Measurements from ENCODE around the gene TBC1D17. TPM values are rescaled to one million over a fixed set of nuclear protein-coding genes. Genes with fewer than 3 reads are reported as not detected.

TBC1D17 gene
- total and polyA plus RNA-seq, 2 of the 13 experiments (the other 11 are each of a cell fraction or from before 2014, with no cell fraction given), result 9.7 to 16.9 TPM

DNA sequence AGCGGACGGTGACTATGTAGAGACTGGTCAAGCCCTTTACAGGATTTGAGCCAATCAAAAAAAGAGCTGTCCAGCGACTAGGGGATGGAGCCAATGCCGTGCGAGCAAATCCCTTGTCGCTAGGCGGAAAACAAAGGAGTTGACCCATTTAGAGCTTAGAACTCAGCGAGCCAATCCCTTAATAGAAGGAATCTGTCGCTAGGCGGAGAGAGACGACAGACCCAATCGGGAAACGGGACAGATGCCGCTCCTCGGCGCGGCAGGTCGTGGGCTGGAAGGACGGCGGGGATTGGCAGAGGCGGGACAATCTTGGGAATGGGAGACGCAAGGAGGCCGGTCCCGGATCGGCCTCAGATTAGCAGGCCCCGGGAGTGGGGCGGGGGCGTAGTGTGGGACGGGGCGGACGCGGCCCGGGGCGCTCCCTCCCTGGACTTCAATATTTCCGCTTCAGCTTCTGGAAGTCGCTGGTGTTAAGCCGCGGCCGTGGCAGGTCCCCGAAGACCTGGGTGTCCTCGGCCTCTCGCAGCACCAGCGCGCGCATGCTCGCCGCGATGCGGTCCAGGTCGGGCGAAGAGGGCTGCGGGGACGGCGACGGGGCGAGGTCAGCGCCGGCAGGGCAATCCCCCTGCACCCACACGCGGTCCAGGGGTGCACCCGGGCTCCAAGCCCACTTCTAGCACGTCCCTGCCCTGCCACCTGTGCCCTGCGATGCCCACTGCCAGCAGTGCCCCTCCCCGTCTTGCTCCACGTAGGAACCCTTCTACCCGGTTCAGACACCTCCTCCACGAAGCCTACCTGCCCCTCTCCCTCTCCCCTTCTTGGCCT, 7.8 kb upstream of the TBC1D17 start (continued):
- TF ChIP-seq TARDBP (CRISPR knock-in tag; IDR thresholded peaks at IDR 0.05) (no peak), NFKBIZ (CRISPR knock-in tag; IDR thresholded peaks at IDR 0.05) (no peak; the same call in 1 of the 2 replicates), ZFY (CRISPR knock-in tag; IDR thresholded peaks at IDR 0.05) (peak; percentile 91), ZNF260 (CRISPR knock-in tag; IDR thresholded peaks at IDR 0.05; ENCODE audit: borderline replicate concordance, low read depth) (no peak), HOXA5 (CRISPR knock-in tag; IDR thresholded peaks at IDR 0.05) (0 out of 2 replicates have a peak, but pooled peaks have one; percentile 73), ZKSCAN1 (IDR thresholded peaks at IDR 0.05; ENCODE audit: low read length) (no peak), NFIB (CRISPR knock-in tag; IDR thresholded peaks at IDR 0.05; ENCODE audit: borderline replicate concordance) (no peak), ELF3 (CRISPR knock-in tag; IDR thresholded peaks at IDR 0.05) (peak; percentile 51; the same call in 1 of the 2 replicates), NFYB (CRISPR knock-in tag; IDR thresholded peaks at IDR 0.05) (peak; percentile 93), TCF12 (IDR thresholded peaks at IDR 0.05) (no peak), TCF12 (CRISPR knock-in tag; IDR thresholded peaks at IDR 0.05) (peak; percentile 66; the same call in 1 of the 2 replicates), AGO2 (optimal IDR thresholded peaks at IDR 0.05; ENCODE audit: low read depth, low read length) (peak; percentile 87), ONECUT2 (CRISPR knock-in tag; IDR thresholded peaks at IDR 0.05) (no peak), BCL6 (CRISPR knock-in tag; IDR thresholded peaks at IDR 0.05) (no peak), MBNL3 (CRISPR knock-in tag; conservative IDR thresholded peaks at IDR 0.05) (no peak), PHF5A (CRISPR knock-in tag; IDR thresholded peaks at IDR 0.05; ENCODE audit: low read depth, unreplicated experiment) (no peak), PAX8 (CRISPR knock-in tag; IDR thresholded peaks at IDR 0.05; ENCODE audit: borderline replicate concordance) (no peak; the same call in 1 of the 2 replicates), RAD21 (CRISPR knock-in tag; IDR thresholded peaks at IDR 0.05) (peak; percentile 58; the same call in 1 of the 2 replicates), ZNF709 (CRISPR knock-in tag; IDR thresholded peaks at IDR 0.05) (no peak), THAP11 (CRISPR knock-in tag; IDR thresholded peaks at IDR 0.05) (peak; percentile 84), SRSF4 (IDR thresholded peaks at IDR 0.05; ENCODE audit: low read depth, low read length, poor library complexity, severe bottlenecking) (no peak), FOXK1 (CRISPR knock-in tag; IDR thresholded peaks at IDR 0.05; ENCODE audit: borderline replicate concordance, low read depth) (0 out of 2 replicates have a peak, but pooled peaks have one; percentile 34), ZNF383 (CRISPR knock-in tag; IDR thresholded peaks at IDR 0.05; ENCODE audit: borderline replicate concordance) (no peak)
- TF ChIP-seq, protein P1, sequence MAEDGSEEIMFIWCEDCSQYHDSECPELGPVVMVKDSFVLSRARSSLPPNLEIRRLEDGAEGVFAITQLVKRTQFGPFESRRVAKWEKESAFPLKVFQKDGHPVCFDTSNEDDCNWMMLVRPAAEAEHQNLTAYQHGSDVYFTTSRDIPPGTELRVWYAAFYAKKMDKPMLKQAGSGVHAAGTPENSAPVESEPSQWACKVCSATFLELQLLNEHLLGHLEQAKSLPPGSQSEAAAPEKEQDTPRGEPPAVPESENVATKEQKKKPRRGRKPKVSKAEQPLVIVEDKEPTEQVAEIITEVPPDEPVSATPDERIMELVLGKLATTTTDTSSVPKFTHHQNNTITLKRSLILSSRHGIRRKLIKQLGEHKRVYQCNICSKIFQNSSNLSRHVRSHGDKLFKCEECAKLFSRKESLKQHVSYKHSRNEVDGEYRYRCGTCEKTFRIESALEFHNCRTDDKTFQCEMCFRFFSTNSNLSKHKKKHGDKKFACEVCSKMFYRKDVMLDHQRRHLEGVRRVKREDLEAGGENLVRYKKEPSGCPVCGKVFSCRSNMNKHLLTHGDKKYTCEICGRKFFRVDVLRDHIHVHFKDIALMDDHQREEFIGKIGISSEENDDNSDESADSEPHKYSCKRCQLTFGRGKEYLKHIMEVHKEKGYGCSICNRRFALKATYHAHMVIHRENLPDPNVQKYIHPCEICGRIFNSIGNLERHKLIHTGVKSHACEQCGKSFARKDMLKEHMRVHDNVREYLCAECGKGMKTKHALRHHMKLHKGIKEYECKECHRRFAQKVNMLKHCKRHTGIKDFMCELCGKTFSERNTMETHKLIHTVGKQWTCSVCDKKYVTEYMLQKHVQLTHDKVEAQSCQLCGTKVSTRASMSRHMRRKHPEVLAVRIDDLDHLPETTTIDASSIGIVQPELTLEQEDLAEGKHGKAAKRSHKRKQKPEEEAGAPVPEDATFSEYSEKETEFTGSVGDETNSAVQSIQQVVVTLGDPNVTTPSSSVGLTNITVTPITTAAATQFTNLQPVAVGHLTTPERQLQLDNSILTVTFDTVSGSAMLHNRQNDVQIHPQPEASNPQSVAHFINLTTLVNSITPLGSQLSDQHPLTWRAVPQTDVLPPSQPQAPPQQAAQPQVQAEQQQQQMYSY (CRISPR knock-in tag; IDR thresholded peaks at IDR 0.05), result peak; percentile 65; the same call in 1 of the 2 replicates
- TF ChIP-seq, protein P2, sequence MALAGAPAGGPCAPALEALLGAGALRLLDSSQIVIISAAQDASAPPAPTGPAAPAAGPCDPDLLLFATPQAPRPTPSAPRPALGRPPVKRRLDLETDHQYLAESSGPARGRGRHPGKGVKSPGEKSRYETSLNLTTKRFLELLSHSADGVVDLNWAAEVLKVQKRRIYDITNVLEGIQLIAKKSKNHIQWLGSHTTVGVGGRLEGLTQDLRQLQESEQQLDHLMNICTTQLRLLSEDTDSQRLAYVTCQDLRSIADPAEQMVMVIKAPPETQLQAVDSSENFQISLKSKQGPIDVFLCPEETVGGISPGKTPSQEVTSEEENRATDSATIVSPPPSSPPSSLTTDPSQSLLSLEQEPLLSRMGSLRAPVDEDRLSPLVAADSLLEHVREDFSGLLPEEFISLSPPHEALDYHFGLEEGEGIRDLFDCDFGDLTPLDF (CRISPR knock-in tag; IDR thresholded peaks at IDR 0.05), result no peak
- TF ChIP-seq, protein P3, sequence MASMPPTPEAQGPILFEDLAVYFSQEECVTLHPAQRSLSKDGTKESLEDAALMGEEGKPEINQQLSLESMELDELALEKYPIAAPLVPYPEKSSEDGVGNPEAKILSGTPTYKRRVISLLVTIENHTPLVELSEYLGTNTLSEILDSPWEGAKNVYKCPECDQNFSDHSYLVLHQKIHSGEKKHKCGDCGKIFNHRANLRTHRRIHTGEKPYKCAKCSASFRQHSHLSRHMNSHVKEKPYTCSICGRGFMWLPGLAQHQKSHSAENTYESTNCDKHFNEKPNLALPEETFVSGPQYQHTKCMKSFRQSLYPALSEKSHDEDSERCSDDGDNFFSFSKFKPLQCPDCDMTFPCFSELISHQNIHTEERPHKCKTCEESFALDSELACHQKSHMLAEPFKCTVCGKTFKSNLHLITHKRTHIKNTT (CRISPR knock-in tag; IDR thresholded peaks at IDR 0.05), result no peak
